Smooth muscle cell (in vitro differentiated cells): ENCODE data around the gene SLC5A11. TPM values are rescaled to one million over a fixed set of nuclear protein-coding genes. Genes with fewer than 3 reads are reported as not detected.

ENCODE experiments used
- DNase-seq: peaks from one replicate; lab custom pipeline; 2025; ENCODE audit not compliant: unreplicated experiment; lab: John Stamatoyannopoulos, UW
- H2AFZ ChIP-seq: fragments of 200-600 bp; sonication (generic); 2 replicates; pipeline ENCODE4 v1.6.0; 2016; ENCODE audit warnings: antibody characterized with exemption, low read depth, mild to moderate bottlenecking
- H3F3A ChIP-seq: fragments of 200-600 bp; sonication (generic); 2 replicates; pipeline ENCODE4 v1.6.0; 2017; ENCODE audit warnings: antibody characterized with exemption, low read depth
- H3K27ac ChIP-seq: fragments of 200-600 bp; sonication (generic); 2 replicates; pipeline ENCODE4 v1.5.1; 2016; ENCODE audit warnings: low read depth, mild to moderate bottlenecking
- H3K27me3 ChIP-seq: fragments of 200-600 bp; sonication (generic); 2 replicates; pipeline ENCODE4 v1.6.1; 2016; ENCODE audit warnings: low read depth, mild to moderate bottlenecking
- H3K36me3 ChIP-seq: fragments of 200-600 bp; sonication (generic); 2 replicates; pipeline ENCODE4 v1.5.1; 2016; ENCODE audit warnings: low read depth
- H3K4me1 ChIP-seq: fragments of 200-600 bp; sonication (generic); 2 replicates; pipeline ENCODE4 v1.5.1; 2016; ENCODE audit warnings: low read depth
- H3K4me2 ChIP-seq: fragments of 200-600 bp; sonication (generic); 2 replicates; pipeline ENCODE4 v1.6.0; 2016; ENCODE audit warnings: mild to moderate bottlenecking
- H3K4me3 ChIP-seq: fragments of 200-600 bp; sonication (generic); 2 replicates; pipeline ENCODE4 v1.5.1; 2016; ENCODE audit warnings: mild to moderate bottlenecking
- H3K79me2 ChIP-seq: fragments of 200-600 bp; sonication (generic); 2 replicates; pipeline ENCODE4 v1.6.0; 2016; ENCODE audit warnings: low read depth, mild to moderate bottlenecking
- H3K9ac ChIP-seq: fragments of 200-600 bp; sonication (generic); 2 replicates; pipeline ENCODE4 v1.6.0; 2016; ENCODE audit warnings: low read depth
- H3K9me3 ChIP-seq: fragments of 200-600 bp; sonication (generic); replicated peaks from 2 replicates; pipeline ENCODE4 v1.5.1; 2016; ENCODE audit warnings: low read depth
- H4K20me1 ChIP-seq: fragments of 200-600 bp; sonication (generic); 2 replicates; pipeline ENCODE4 v1.6.0; 2016; ENCODE audit warnings: low read depth
- CTCF ChIP-seq: fragments of 200-600 bp; sonication (generic); IDR thresholded peaks from 2 replicates; pipeline ENCODE4 v1.5.1; 2017; ENCODE audit warnings: borderline replicate concordance, mild to moderate bottlenecking, antibody characterized with exemption; ENCODE audit not compliant: insufficient read depth, poor library complexity, severe bottlenecking
- WGBS: methylation state at CpG from one replicate; pipeline ENCODE4 v1.1.7; 2016; ENCODE audit warnings: low lambda C conversion rate; 5-methylcytosine and 5-hydroxymethylcytosine counted together
- polyA plus RNA-seq: library from polyadenylated mRNA; unstranded; fragments of >200 nt; fragmentation: Nextera tagmentation; extraction: Ambion mirVana; gene quantifications from 2 replicates; pipeline ENCODE4 v1.2.1, GENCODE V29; 2016
- total RNA-seq: library from RNA; depleted of rRNA; stranded (reverse); fragments of >200 nt; gene quantifications from 2 replicates; pipeline ENCODE4 v1.2.3, GENCODE V29; 2014

SLC5A11 gene
- total RNA-seq: not detected in 2 replicates
- not detected in 2 replicates for polyA plus RNA-seq

GRCh38 chr16:24845726-24846547, at the start of gene SLC5A11:
Gene SLC5A11 (plus strand): TSS chr16:24845963. CDS start chr16:24858644, 12,681 bp downstream.
- H3K27ac ChIP-seq: no peak within 1 kb of the TSS
- WGBS: 85% methylated on average over 21 of the region's 21 CpGs

GRCh38 chr16:24800586-24800985, 45.2 kb upstream of the SLC5A11 start:
- Histone ChIP-seq H3F3A (no peaks in the 10 kb centered on the region), H3K79me2 (no peaks in the 10 kb centered on the region), H3K4me3 (no peak overlapping the region), H3K27ac (no peak overlapping the region), H3K27me3 (no peaks in the 10 kb centered on the region), H3K9ac (no peak overlapping the region), H4K20me1 (no peaks in the 10 kb centered on the region), H3K9me3 (no peaks in the 10 kb centered on the region), H3K4me2 (no peak overlapping the region), H3K4me1 (no peaks in the 10 kb centered on the region), H3K36me3 (peaks cover 35% of the 10 kb centered on the region), H2AFZ (no peak overlapping the region)
- no peak for TF ChIP-seq CTCF
- 72% methylated on average over 4 of the region's 4 CpGs for WGBS
- DNase-seq: no peak

More at GRCh38 chr16:24845726-24846547, at the start of gene SLC5A11:
- no peak for TF ChIP-seq CTCF
- Histone ChIP-seq H3K79me2 (no peaks in the 10 kb centered on the region), H4K20me1 (no peaks in the 10 kb centered on the region), H3K4me2 (no peak within 1 kb of the TSS), H3K4me3 (no peak within 1 kb of the TSS), H3K9me3 (no peaks in the 10 kb centered on the region), H3F3A (no peaks in the 10 kb centered on the region), H2AFZ (no peak within 1 kb of the TSS), H3K27me3 (peaks cover 3% of the 10 kb centered on the region), H3K36me3 (no peaks in the 10 kb centered on the region), H3K9ac (no peak within 1 kb of the TSS), H3K4me1 (no peaks in the 10 kb centered on the region)
- no peak for DNase-seq

- Histone ChIP-seq H3K27ac (no peak overlapping the region), H3K9ac (no peak overlapping the region), H3K9me3 (no peaks in the 10 kb centered on the region), H4K20me1 (no peaks in the 10 kb centered on the region), H3K4me3 (no peak overlapping the region), H2AFZ (no peak overlapping the region), H3K4me2 (no peak overlapping the region), H3K36me3 (peaks cover 39% of the 10 kb centered on the region), H3F3A (no peaks in the 10 kb centered on the region), H3K79me2 (no peaks in the 10 kb centered on the region), H3K27me3 (no peaks in the 10 kb centered on the region), H3K4me1 (no peaks in the 10 kb centered on the region)
- WGBS: 86% methylated on average over 3 of the region's 3 CpGs
- no peak for DNase-seq
- TF ChIP-seq CTCF: no peak
Observed at GRCh38 chr16:24801761-24802302, 43.9 kb upstream of the SLC5A11 start.
